Activated CD4-positive, alpha-beta T cell treated with anti-CD3 and anti-CD28 coated beads for 24 hours (primary cell): ENCODE results near the gene NSL1.

ENCODE experiments used
- DNase-seq, 2 donors: peaks; one replicate each; pipeline ENCODE4 v3.0.0-alpha.2; 2020; ENCODE audit warnings: low read depth in 2 of 2

Gene NSL1

DNA sequence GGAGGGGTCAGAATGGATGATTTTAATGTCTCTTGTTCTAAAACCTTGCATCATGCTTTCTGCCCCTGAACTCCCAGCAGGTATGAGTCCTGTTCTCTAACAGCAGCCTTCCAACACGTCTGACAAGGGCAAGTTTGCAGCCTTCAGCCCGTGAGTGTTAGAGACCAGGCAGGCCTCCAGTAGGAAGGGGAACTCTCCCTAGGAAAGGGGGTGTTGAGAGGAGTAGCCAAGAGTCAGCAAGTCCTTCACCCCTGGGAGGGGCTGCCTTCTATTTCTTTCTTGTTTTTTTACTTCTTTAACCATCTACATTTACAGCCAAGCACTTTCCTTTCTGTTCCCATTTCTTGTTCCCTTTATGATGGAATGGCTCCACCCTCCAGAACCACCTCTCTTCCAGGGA lies 106.1 kb downstream of the NSL1 start:
- no peak for DNase-seq

DNA sequence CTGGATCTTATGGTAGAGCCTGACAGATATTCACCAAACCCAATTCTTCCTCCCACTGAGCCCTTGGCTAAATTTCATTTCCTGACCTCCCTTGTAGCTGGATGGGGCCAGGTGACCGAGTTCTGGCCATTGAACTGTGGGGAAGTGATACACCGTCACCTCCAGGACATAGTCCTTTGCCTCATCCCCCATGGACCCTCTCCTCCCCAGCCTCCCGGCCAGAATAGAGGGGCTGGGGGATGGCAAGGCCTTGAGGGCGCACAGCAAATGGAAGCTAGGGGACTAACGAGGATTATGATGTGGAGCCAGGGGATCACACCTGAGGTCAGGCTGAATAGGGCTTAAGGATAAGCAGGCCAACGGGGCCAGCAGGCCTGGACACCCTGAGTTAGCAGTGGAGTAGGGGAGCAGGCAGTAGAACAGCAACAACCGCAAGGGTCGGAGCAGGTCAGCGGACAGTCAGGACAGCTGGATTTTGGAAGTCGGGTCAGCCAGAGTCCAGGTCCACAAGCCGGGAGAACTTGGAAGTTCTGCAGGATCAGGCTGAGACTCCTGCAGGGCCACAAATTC lies 107.0 kb downstream of the NSL1 start:
- no peak for DNase-seq

DNA sequence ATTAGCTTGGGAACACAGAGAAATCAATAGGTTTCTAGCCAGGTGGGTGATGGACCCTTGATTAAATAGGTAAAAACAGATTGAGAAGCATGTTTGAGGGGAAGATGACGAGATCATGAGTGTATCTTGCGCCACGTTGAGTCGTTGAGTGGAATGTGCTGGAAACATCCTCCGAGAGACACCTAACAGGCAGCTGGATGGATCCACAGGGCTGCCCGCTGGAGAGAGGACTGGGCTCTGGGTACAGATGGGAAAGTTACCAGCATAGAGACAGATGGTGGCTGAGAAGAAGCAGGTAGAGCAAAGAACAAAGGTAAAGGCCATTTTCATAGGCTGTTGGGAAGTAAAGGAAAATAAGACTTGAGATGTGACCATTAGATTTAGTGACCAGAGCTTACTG lies 107.5 kb downstream of the NSL1 start:
- DNase-seq: no peak

DNA sequence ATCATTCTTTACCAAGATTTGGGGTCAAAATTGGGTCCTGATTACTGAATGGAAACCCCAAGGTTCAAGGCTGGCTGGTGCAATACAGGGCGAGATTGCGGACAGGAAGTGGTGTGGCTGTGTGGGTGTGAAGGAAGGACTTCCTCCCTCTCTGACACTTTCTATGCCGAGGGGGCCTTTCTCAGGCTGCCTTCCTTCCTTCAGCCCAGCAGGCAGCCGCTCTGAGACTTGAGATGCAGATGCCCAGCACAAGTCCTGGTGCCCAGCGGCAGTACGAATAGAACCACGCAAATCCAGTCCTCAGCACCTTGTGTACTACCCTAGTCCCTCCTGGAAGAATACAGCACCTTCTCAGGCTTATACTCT lies 108.2 kb downstream of the NSL1 start:
- no peak for DNase-seq

DNA sequence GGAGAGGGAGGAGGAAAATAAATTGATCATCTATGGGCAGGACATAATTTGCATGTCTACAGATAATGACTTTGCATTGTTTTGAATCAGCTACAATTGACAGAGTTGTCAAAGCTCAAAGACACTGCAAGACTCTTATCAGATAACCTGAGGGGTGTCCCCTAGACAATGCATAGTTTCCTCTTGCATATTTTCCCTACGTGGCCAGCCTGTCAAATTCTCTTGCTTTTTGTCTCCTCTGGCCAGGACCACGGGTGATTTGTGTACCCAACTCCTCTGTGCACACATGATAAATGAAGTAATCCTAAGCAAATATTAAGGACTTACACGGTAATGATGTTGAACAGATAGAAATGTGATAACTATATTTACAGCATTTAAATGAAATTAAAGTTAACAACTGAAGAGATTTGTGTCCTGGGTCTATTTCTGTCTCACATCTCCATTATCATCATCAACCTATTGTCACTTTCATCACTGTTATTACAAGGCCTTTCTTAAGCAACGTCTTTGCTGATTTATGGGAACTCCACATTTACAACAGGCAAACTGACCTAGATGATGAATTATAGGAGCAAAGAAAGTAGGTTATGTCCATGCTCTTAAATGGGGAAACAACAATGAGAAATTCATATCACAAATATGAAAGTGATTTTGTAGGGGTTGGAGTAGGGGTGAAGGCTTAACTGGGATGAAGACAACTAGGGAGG lies 110.7 kb downstream of the NSL1 start:
- DNase-seq: no peak

DNA sequence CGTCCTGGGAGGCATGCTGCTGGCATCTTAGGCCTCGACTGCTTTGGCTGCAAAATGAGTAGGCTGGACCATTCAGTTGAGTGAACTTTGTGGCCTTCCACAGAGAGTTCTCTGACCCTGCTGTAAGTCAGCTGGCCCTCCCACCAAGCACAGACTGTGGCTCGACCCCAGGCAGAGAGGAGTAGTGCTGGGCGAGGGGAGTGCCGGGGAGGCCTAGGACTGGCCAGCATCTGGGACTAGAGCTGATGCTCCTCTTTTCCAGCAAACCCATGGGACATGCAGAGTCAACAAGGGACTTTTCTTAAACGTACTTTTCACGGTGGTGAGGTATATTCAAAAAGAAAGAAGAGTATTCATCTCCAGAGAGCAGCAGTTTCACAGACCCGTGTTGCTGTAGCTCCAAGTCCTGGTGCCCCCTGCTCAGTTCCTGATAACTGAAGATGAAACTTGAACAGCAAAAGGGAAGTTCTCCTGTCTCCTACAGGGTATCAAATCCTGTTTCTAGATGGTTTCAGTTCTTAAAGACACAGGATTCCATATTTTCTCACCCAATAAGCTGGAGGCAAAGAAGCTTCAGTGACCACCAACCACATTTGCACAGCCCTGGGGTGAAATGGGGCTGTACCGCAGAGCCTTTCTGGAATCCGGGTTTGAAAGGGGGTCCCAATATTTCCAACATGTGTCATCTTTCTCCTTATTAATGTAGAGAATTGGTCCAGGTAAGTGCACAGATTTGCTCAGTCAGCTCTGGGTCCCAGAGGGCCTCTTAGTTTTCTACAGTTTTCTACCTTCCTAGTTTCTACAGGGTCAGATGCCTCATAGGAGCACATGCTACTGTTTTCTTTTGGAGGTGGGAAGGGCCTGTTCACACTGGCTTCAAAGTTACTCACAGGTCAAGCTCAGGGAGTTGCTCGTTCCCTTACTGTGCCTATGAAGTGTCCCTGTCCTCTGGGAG lies 112.8 kb downstream of the NSL1 start:
- DNase-seq: no peak

DNA sequence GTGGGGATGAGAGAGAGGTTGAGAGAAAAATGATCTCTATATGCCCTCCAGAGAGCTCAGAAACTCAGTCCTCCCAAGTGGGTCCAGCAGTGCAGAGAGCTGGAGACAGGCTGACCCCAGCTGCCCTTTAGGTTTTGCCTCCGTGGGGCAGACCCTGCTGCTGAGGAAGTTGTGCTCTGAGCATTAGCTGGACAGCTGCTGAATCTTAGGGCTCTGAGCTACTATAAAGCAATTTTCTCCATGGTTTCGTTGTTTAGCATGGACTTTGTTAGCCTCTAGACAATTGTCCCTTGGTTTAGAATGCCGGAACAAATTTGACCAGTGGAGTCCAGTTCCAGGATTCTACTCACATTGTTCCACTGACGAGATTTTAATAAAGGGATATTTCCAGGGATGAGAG lies 114.0 kb downstream of the NSL1 start:
- no peak for DNase-seq

DNA sequence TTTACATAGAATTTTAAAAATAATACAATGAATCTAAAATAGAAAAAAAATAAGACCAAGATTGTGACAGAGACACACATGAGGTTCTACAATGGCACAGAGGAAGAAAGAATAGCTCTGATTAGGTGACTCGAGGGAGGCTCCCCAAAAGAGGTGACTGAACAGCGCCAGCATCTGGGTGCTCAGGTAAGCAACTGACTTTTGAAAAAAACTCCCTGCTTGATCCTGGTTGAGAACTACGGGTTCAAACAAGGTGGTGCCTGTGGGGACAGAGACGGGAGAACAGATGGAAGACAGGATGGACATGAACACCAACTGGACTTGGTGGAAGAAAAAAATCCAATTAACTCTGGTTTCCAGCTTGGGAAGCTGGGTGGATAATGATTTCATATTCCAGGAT lies 114.4 kb downstream of the NSL1 start:
- DNase-seq: no peak
